Embryonic facial prominence (tissue), 1 donor: Measurements from ENCODE around the gene IWS1.
"Not testable (repeated sequence)": the region's sequence is repeated elsewhere in the genome, so short reads cannot be mapped to it uniquely, and the experiment has no call there.

ENCODE experiments used
- DNase-seq: peaks from one replicate; pipeline ENCODE4 v3.0.0-alpha.2; 2016; ENCODE audit errors: extremely low spot score

IWS1 gene

GRCh38 chr2:127560931-127561280, 34.6 kb upstream of the IWS1 start:
- no peak for DNase-seq

GRCh38 chr2:127560201-127560930, 34.1 kb upstream of the IWS1 start:
- DNase-seq: no peak

DNA sequence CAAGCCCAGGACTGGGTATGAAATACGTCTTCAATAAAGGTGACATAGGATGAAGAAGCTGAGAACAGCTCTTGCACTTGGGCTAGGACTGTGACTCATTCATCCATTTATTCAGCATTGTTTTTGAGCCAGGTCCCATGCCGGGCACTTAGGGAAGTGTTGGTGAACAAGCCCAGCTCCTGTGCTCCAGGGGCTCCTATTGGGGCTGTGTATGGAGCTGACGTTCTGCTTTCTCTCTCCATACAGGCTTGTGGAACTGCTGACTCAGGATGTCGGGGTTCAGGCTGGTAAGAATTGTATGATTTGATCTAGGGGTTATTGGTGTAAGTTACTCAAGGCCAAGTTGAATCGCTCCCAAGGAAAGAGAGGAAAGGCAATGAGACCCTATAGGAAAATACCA, 33.2 kb upstream of the IWS1 start:
- no peak for DNase-seq

GRCh38 chr2:127558911-127559310, 32.6 kb upstream of the IWS1 start:
- DNase-seq: no peak

GRCh38 chr2:127552846-127553245, 26.6 kb upstream of the IWS1 start:
- no peak for DNase-seq

GRCh38 chr2:127552336-127552735, 26.0 kb upstream of the IWS1 start:
- DNase-seq: no peak

- DNase-seq: no peak
These were observed 25.1 kb upstream of the IWS1 start for GRCh38 chr2:127551221-127551930.

DNA sequence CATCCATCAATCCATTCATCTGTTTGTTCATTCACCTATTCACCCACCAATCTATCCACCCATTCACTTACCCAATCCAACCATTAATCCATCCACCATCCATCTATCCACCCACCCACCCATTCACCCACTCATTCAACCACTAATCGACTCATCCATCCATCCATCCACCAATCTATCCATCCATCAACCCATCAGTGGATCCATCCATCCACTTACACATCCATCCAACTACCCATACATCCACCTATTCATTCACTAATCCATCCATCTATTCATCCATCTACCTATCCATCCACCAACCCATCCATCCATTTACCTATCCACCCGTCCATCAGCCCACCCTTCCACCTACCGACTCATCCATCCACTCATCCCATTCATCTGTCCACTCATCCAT, 20.5 kb upstream of the IWS1 start:
- no peak for DNase-seq

- no peak for DNase-seq
These were observed 19.5 kb upstream of the IWS1 start for GRCh38 chr2:127545796-127546195.

- no peak for DNase-seq
These were observed 18.9 kb upstream of the IWS1 start for GRCh38 chr2:127545189-127545588.

DNA sequence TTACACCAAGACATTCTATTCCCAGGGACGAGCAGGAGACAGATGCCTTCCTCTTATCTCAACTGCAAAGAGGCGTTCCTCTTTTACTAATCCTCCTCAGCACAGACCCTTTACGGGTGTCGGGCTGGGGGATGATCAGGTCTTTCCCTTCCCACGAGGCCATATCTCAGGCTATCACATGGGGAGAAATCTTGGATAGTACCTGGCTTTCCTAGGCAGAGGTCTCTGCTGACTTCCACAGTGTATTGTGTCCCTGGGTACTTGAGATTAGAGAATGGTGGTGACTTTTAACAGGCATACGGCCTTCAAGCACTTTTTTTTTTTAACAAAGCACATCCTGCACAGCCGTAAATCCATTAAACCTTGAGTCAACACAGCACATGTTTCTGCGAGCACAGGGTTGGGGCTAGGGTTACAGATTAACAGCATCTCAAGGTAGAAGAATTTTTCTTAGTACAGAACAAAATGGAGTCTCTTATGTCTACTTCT, 16.8 kb upstream of the IWS1 start:
- DNase-seq: not testable (repeated sequence)

DNA sequence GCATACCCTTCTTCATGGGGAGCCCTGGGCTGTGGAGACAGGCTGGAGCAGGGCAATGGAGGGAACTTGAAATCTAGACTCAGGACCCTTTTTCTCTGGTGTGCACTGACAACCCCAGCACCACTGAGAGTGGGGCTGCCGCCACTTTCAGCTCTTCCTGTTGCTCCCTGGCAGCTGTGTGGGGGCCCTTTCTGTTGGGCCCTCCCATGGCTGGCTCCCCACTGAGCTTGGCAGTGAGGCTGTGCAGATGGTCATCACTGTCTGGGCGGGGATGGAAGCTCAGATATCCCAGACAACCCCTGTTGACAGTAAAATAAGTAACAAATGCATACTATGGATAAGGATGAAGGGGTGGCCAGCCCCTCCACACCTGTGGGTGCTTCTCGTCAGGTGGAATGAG, 15.9 kb upstream of the IWS1 start:
- DNase-seq: no peak

- no peak for DNase-seq
These were observed 15.5 kb upstream of the IWS1 start for GRCh38 chr2:127541809-127542208.

GRCh38 chr2:127537644-127538043, 11.4 kb upstream of the IWS1 start:
- no peak for DNase-seq

DNA sequence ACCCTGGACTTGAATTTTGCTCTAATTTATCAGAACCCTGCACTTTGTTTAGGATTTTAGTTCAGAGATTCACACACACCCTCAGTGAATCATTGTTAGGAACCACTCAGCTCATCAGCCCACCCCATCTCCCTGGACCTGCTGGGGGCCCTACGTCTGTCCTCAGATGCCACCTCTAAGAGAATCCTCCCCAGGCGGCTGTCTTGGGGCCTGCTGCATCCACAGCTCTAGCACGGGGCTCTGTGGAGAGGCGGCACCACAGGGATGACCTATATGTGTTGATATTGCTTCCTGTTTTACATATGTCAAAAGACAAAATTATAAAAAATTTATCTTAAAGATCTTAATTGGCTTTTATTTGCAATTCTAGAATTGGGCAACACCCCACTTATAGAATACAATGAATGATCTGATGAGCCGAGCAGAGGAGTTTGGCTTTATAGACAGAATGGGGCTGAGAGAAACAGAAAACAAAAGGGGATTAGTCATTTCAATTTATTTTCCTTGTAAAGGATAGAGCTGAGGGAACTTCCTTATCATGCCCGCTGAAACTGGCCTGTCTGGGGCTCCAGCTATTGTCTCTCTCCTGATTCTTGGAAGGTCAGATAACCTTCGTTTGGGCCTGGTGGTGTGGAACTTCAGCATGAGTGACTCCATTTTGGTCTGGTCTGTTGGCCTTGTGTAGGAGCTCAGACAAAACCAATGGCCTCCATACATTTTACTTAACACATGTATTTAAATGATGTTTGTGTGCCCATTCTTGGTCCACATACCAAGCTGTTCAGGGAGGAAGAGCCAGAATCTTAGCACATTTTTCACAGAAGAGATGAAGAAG, 10.6 kb upstream of the IWS1 start:
- no peak for DNase-seq

GRCh38 chr2:127535918-127536317, 9.6 kb upstream of the IWS1 start:
- DNase-seq: no peak

DNA sequence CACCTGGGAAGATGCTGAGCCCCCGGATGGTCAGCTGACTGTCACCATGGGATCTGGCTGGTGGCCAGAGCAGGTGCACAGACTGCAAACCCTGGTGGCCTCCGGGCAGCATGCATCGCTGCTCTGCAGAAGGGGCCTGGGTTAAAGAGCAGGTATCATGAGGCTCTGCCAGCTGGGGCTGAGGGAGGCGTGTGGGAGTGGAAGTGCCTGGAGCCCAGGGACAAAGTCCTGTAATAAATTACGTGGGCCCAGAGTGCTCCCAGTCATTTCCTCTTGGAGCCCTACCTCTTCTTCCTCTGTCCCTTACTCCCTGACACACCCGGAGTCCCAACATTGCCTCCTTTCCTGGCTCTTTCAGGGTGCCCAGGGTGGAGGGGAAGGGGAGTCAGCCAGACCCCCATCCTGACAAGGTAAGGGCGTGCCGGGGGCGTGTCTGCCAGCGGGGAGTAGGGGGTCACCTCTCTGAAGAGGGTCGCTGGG, 9.2 kb upstream of the IWS1 start, which contains the start of gene MYO7B:
Gene MYO7B, plus strand, starts transcription at position 262 of the 480 bp plus-strand sequence. CDS start 24,040 bp downstream, outside the sequence.
- no peak for DNase-seq

DNA sequence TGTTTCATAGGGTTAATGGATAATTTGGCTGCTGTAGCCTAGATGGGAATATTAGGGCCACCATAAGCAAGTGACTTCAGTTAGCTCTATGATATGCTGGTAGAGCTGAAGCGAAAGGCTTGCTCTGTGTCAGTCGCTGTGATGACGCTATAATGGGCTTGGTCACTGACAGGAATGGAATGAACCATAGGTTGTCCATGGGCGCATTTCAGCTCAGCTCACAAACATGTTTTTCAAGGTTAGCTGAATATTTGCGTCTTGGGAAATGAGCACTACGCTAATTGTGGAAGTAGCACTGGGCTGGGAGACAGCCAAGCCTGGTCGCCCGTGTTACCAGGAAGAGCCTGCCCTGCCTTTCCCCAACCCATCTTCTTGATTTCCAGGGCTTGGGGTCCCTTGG, 6.0 kb upstream of the IWS1 start:
- DNase-seq: no peak

DNA sequence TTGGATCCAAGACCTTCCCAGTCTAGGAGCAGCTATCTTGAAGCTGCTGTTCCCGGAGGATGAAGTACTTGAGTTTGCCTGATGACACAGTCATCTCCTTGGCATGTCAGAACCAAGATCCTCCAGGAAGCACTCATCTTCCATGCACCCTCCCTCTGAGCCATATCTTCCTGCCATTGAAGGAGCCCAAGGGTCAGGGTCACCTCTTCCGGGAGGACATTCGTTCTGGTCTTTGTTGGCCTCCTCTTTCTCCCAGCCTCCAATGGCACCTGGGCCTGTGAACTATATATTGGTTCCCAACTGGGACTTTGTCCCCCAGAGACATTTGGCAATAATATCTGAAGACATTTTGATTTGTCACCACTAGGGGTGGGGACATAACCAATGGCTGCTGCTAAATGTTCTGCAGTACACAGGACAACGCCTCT, 4.9 kb upstream of the IWS1 start:
- no peak for DNase-seq

GRCh38 chr2:127530245-127531140, 4.2 kb upstream of the IWS1 start:
- no peak for DNase-seq

DNA sequence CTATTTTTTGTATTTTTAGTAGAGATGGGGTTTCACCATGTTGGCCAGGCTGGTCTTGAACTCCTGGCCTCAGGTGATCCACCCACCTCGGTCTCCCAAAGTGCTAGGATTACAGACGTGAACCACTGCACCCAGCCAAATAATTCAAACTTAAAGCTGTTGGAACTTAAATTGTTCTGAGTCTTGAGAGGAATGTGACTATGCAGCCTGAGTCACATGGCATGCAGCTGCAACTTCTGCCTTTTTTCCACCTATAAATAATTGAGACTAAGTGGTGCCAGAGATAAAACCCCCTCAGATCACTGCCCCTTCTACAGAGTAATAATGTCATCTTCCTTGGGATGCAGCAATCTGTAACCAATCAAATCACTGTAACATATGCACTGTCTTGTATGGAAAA, 3.1 kb upstream of the IWS1 start:
- DNase-seq: not testable (repeated sequence)
